Amygdala (tissue), 56 donors: ENCODE measurements around the gene IKZF3.

Source experiments
- DNase-seq, 56 donors: peaks; one replicate each; lab custom pipeline; 2025; lab: John Stamatoyannopoulos, UW

IKZF3 gene

GRCh38 chr17:39820987-39821386, 43.1 kb downstream of the IKZF3 start:
- DNase-seq: no peak

- no peak for DNase-seq
Observed at GRCh38 chr17:39820541-39820940, 43.6 kb downstream of the IKZF3 start.

DNA sequence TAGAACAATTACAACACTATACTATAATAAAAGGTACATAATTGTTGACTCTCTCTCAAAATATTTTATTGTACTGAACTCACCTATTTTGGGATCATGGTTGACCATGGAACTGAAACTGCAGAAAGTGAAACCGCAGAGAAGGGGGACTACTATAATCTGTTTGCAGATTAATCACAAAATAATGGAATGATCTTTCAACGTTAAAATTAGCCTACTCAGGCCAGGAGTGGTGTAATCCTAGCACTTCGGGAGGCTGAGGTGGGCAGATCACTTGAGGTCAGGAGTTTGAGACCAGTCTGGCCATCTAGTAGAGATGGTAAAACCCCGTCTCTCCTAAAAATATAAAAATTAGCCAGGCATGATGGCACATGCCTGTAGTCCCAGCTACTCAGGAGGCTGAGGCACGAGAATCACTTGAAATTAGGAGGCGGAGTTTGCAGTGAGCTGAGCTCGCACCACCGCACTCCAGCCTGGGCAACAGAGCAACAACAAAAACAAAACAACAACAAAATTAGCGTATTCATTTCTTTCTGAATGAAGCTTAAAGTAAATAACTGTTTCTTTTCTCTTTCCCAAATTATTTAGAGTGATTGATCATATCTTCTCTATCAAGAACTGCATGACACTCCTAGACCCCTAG, 45.6 kb downstream of the IKZF3 start:
- DNase-seq: no peak

DNA sequence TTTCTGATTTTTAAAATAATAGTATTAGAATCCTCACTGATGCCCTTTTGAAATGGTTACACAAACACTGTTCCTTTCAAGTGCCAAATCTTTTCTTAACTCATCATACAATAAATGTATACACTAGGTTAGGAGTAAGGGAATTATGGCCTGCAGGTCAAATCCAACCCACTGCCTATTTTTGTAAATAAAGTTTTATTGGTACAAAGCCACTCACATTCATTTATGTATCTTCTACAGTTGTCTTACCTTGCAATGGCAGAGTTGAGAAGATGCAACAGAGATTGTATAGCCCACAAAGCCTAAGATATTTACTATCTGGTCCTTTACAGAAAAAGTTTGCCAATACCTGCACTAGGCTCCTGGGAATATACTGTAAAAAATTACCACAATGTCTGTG, 47.8 kb downstream of the IKZF3 start:
- DNase-seq: no peak

DNA sequence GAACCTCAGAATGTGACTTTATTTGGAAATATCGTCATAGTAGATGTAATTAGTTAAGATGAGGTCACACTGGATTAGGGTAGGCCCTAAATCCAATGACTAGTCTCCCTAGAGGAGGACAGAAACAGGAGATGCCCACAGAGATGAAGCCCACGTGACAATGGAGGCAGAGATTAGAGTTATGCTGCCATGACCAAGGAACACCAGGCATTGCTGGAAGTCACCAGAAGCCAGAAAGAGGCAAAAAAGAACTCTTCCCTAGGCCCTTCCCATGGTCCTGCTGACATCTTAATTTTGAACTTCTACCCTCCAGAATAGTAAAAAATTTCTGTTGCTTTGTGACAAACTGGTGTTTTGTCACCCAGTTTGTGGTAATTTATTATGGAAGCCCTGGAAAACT, 49.6 kb downstream of the IKZF3 start:
- no peak for DNase-seq

GRCh38 chr17:39813631-39814030, 50.5 kb downstream of the IKZF3 start:
- DNase-seq: no peak

- no peak for DNase-seq
Observed at GRCh38 chr17:39812466-39812865, 51.6 kb downstream of the IKZF3 start.

GRCh38 chr17:39810939-39811728, 53.0 kb downstream of the IKZF3 start:
- DNase-seq: no peak

DNA sequence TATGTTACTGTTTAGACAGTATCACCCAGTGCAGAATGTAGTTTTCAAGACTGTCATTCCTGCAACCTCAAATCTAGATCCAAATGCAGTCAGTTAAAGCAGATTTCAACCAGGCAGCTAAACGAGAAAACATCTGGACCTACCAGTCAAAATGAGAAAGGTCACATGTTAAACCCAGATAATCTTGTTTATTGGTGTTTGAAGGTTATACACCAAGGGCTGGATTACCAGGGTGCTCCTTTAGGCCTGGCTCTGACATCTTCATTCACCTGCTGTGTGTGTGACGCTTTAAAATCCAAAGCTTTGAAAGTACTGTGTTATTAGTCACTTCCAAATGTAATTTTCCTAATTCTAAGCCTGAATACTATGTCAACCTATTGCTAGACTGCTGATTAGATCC, 54.9 kb downstream of the IKZF3 start:
- DNase-seq: no peak

GRCh38 chr17:39808409-39808997, 55.6 kb downstream of the IKZF3 start:
- no peak for DNase-seq

DNA sequence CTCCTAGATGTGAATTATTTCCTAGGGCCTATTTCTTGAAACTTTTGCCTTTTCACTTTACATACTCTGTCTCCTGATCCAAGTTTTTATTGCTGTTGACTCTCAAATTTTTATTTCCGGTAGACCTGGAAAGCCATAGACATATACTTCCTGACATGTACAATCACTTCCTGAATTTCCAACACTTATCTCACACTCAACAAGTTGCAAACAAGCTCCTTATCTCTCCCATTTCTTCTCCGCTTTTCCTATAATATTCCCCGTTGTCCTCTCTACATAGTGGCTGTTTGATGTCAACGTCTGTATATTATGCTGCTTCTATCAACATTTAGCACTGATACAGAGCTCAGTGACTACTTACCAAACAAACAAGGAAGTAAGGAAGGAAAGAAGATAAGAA, 59.3 kb downstream of the IKZF3 start:
- DNase-seq: no peak

- no peak for DNase-seq
Observed at GRCh38 chr17:39801055-39801454, 63.1 kb downstream of the IKZF3 start.

- no peak for DNase-seq
Observed at GRCh38 chr17:39800540-39800939, 63.6 kb downstream of the IKZF3 start.

DNA sequence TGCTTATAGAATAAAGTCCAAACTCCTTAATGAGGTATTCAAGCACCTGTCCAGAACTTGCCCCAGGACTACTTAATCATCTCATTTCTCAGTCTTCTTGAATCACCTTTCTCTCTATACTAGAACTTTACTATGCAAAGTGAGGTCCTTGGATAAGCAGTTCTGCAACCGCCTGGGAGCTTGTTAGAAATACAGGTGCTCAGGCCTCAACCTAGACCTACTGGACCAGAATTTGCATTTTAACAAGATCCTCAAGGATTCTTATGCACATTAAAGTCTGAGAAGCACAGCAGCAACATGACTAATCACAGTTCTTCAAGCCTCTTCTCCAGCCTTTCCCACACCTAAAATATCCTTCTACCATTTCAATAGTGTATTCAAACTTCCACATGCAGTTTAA, 64.7 kb downstream of the IKZF3 start:
- no peak for DNase-seq

GRCh38 chr17:39794249-39794970, 69.7 kb downstream of the IKZF3 start:
- no peak for DNase-seq

GRCh38 chr17:39793301-39793872, 70.7 kb downstream of the IKZF3 start:
- no peak for DNase-seq

GRCh38 chr17:39792526-39793221, 71.4 kb downstream of the IKZF3 start:
- DNase-seq: no peak

GRCh38 chr17:39791111-39791992, 72.8 kb downstream of the IKZF3 start:
- DNase-seq: no peak
